ENCODE measurements around the gene GABRD.

Gene GABRD

GRCh38 chr1:2039251-2039650 lies 20.1 kb downstream of the GABRD start:
- DNase-seq (ENCODE audit: low spot score): no peak

DNA sequence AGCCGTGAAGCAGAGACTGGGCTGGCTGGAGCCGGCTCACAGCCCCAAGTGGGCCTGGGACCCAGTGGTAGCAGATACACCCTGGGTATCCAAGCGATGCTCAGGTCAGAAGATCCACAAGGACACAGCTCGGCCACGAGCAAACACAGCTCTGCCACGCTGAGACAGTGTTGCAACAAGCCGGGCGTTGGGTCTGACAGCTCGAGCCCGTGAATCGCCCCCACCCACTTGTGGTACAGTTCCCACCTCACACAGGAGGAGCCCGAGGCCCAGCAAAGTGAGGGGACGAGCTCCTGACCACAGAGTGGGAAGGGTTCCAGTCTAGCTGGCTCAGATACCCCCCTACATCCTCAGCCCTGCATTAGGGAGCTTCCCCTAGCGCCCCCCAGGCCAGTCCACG lies 22.2 kb downstream of the GABRD start:
- DNase-seq (ENCODE audit: low spot score): no peak

GRCh38 chr1:2041887-2042286 lies 22.7 kb downstream of the GABRD start:
- DNase-seq (ENCODE audit: low spot score): no peak

- DNase-seq (ENCODE audit: low spot score): no peak
These were observed 24.0 kb downstream of the GABRD start for GRCh38 chr1:2042830-2043773.

DNA sequence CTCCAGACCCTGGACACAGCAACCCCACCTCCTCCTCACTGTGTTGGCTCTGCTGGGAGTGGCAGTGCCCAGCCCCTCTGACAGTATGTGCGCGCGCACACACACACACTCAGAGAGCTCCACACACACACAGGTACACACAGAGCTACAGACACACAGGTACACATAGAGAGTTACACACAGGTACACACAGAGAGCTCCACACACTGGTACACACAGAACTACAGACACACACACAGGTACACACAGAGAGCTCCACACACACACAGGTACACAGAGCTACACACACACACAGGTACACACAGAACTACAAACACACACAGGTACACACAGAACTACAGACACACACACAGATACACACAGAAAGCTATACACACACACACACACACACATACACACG lies 24.7 kb downstream of the GABRD start:
- no peak for DNase-seq (ENCODE audit: low spot score)

- peak; percentile 96 for DNase-seq (ENCODE audit: low spot score)
These were observed 25.6 kb downstream of the GABRD start for GRCh38 chr1:2044510-2045319.

DNA sequence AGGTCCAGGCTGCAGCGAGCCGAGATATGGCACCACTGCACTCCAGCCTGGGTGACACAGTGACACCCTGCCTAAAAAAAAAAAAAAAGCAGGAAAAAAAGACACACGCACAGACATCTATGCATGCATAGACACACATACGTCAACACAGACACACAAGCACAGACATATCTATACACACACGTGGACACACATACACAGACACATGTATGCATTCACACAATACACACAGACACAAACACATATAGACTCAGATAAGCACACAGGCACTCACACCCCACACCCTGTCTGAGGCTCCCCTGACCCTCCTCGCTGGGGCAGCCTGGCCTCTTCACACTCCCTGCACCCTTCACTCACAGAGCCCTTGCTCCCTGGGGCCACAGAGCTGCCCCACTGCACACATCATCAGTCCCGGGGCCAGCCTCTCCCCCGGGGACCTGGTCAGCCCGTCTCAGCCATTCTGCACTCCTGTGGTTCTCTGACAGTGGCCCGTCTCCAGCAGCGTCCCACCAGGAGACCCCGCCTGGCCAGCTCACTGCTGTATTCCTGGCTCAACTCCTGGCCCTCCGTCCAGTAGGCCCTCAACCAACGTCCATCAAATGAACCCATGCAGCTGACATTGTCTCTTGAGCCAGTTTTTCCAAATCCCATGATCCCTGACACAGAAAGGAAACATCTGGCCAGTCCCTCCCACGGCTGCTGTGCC lies 26.5 kb downstream of the GABRD start:
- no peak for DNase-seq (ENCODE audit: low spot score)

- DNase-seq (ENCODE audit: low spot score): peak; percentile 67
These were observed 27.2 kb downstream of the GABRD start for GRCh38 chr1:2046174-2046917.

GRCh38 chr1:2046953-2047748 lies 28.0 kb downstream of the GABRD start:
- no peak for DNase-seq (ENCODE audit: low spot score)

GRCh38 chr1:2047749-2048729 lies 28.9 kb downstream of the GABRD start:
- no peak for DNase-seq (ENCODE audit: low spot score)

- no peak for DNase-seq (ENCODE audit: low spot score)
These were observed 30.1 kb downstream of the GABRD start for GRCh38 chr1:2049225-2049717.

GRCh38 chr1:2049718-2050431 lies 30.7 kb downstream of the GABRD start, which contains the start of gene PRKCZ:
PRKCZ (plus strand) TSS chr1:2050411; CDS start chr1:2050631, 220 bp downstream.
- DNase-seq (ENCODE audit: low spot score): no peak

- no peak for DNase-seq (ENCODE audit: low spot score)
These were observed 31.3 kb downstream of the GABRD start for GRCh38 chr1:2050461-2050792.

DNA sequence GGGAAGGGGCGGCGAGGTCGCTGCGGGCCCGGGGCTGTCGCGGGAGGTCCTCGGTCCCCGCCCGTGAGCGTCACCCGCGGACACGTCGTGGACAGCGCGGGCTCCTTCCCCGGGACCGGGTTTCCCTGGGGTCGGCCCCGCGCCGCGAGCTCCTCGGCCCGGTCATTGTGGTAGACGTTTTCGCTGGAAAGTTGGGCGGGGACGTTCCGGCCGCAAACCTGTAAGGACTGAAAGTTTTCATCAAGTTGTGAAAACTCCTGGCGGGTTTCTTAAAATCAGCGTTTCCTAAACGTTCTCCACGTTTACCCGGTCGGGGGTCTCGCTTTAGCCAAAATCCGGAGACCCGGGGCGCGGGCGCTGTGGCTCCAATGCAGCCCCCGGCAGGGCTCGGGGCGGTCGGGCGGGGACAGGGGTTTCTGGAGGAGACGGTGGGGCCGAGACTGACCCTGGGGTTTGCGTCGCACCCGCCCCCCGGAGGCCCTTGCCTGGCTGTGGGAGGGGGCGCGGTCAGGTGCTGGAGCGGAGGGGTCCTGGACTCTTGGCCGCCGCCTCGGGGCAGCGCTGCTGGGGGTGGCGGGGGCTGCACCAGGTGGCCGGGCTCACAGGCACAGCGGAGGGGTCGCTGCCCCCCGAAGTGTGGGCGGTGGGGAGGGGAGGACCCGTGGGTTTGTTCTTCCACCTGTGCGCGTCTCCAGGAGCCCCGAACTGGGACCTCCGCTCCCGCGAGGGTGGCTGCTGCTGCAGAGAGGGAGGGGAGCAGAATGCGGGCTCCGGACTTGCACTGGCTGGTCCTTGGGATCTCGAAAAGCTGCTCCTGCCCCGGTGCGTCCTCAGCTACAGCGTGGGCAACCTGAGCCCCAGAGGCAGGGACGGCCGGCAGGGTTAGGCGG lies 31.9 kb downstream of the GABRD start:
- no peak for DNase-seq (ENCODE audit: low spot score)

DNA sequence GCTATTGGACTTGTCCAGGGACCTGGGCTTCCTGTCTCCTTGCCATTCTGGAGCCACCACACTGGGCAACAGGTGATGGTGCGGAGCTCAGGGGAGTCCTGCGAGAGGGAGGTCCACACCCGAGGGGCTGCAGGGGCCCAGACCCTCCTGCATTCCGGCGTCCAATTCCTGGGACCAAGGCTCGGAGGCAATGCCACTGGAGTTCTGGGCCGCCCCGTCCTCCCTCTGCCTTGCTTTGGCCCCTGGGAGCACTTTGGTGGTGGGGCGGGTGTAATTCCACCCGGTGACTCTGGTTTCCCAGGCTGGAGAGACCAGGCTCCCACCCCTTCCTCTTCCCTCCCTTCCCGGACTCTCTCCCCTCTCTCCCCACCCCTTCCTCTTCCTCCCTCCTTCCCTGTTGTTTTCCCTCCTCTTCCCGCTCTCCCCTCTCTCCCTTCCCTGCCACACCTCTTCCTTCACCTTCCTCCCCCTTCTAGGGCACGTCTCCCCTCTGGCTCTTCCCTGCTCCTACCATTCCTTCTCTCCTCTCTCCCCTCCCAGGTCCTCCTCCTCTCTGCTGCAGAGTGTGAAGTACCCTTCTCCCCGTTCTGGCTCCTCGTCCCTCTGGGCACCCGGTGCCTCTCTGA lies 33.0 kb downstream of the GABRD start:
- DNase-seq (ENCODE audit: low spot score): no peak

- DNase-seq (ENCODE audit: low spot score): no peak
These were observed 33.6 kb downstream of the GABRD start for GRCh38 chr1:2052756-2053155.

DNA sequence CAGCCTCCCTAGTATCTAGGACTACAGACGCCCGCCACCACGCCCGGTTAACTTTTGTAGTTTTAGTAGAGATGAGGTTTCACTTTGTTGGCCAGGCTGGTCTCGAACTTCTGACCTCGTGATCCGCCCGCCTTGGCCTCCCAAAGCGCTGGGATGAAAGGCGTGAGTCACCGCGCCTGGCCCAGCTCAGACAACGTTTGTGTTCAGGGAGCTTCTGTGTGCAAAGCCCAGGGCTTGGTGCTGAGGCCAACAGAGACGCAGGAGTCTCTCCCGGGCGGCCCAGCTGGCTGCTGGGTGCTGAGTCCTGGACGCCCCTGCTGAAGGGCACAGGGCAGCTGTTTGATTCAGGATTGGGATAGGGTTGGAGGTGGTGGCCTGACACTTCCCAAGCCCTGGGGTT lies 34.1 kb downstream of the GABRD start:
- no peak for DNase-seq (ENCODE audit: low spot score)
